Type B pancreatic cell (in vitro differentiated cells): ENCODE measurements around the gene LARP1. TPM values are rescaled to one million over a fixed set of nuclear protein-coding genes. Genes with fewer than 3 reads are reported as not detected.

Experiments
- DNase-seq: peaks from one replicate; pipeline ENCODE4 v3.0.0; 2021; ENCODE audit warnings: mixed read lengths; ENCODE audit not compliant: unreplicated experiment; ENCODE audit errors: extremely low spot score
- H3K27ac Mint-ChIP-seq: 2 replicates; pipeline ENCODE4 v1.8.0; 2021; ENCODE audit warnings: mild to moderate bottlenecking, mixed read lengths
- H3K27me3 Mint-ChIP-seq: 2 replicates; pipeline ENCODE4 v1.8.0; 2021; ENCODE audit warnings: mixed read lengths
- H3K36me3 Mint-ChIP-seq: 2 replicates; pipeline ENCODE4 v1.8.0; 2021; ENCODE audit warnings: mixed read lengths
- H3K4me1 Mint-ChIP-seq: one replicate; pipeline ENCODE4 v1.8.0; 2021; ENCODE audit warnings: mixed read lengths; ENCODE audit not compliant: unreplicated experiment
- H3K4me3 Mint-ChIP-seq: 2 replicates; pipeline ENCODE4 v1.8.0; 2021; ENCODE audit warnings: mild to moderate bottlenecking, mixed read lengths
- H3K9me3 Mint-ChIP-seq: 2 replicates; pipeline ENCODE4 v1.8.0; 2021; ENCODE audit warnings: mixed read lengths
- CTCF ChIP-seq: fragments of 200-600 bp; sonication (generic); conservative IDR thresholded peaks from 2 replicates; pipeline ENCODE4 v1.5.0; 2021; ENCODE audit warnings: antibody characterized with exemption, mild to moderate bottlenecking
- total RNA-seq: library from RNA; stranded (reverse); gene quantifications from 2 replicates; pipeline ENCODE4 v1.2.1, GENCODE V29; 2021; ENCODE audit warnings: low replicate concordance

Gene LARP1
- total RNA-seq, 1 donor from 2014 or later = 220 TPM

- no peak for TF ChIP-seq CTCF
- H3K27me3 Mint-ChIP-seq = no peaks in the 10 kb centered on the region
- DNase-seq = peak; percentile 91
- no peaks in the 10 kb centered on the region for H3K9me3 Mint-ChIP-seq
- peak overlapping the region; percentile 96 for H3K4me3 Mint-ChIP-seq
- H3K36me3 Mint-ChIP-seq = peaks cover 4% of the 10 kb centered on the region
- H3K27ac Mint-ChIP-seq = peak overlapping the region; percentile 99
- H3K4me1 Mint-ChIP-seq = peaks cover 25% of the 10 kb centered on the region
Observed at GRCh38 chr5:154857530-154858296, 102.5 kb downstream of the LARP1 start.

- TF ChIP-seq CTCF = no peak
- Mint-ChIP-seq H3K36me3 (peaks cover 11% of the 10 kb centered on the region), H3K9me3 (no peaks in the 10 kb centered on the region), H3K27ac (peak within 1 kb of the TSS; percentile 99), H3K4me1 (peaks cover 27% of the 10 kb centered on the region), H3K4me3 (peak within 1 kb of the TSS; percentile 96), H3K27me3 (no peaks in the 10 kb centered on the region)
- DNase-seq = peak; percentile 99
Observed at GRCh38 chr5:154858297-154858971, 103.3 kb downstream of the LARP1 start, which contains the start of gene CNOT8. CNOT8 (plus strand) TSS chr5:154858627; CDS start chr5:154863279, 4,652 bp downstream.

- Mint-ChIP-seq H3K27me3 (no peaks in the 10 kb centered on the region), H3K36me3 (peaks cover 12% of the 10 kb centered on the region), H3K4me3 (peak overlapping the region; percentile 96), H3K27ac (peak overlapping the region; percentile 99), H3K9me3 (no peaks in the 10 kb centered on the region), H3K4me1 (peaks cover 27% of the 10 kb centered on the region)
- DNase-seq = no peak
- no peak for TF ChIP-seq CTCF
Observed at GRCh38 chr5:154858972-154859871, 104.0 kb downstream of the LARP1 start.

GRCh38 chr5:154860123-154860522 lies 104.9 kb downstream of the LARP1 start:
- Mint-ChIP-seq H3K27ac (peak overlapping the region; percentile 99), H3K4me3 (peak overlapping the region; percentile 96), H3K4me1 (peaks cover 27% of the 10 kb centered on the region), H3K27me3 (no peaks in the 10 kb centered on the region), H3K36me3 (peaks cover 17% of the 10 kb centered on the region), H3K9me3 (no peaks in the 10 kb centered on the region)
- TF ChIP-seq CTCF = no peak
- no peak for DNase-seq

- H3K4me3 Mint-ChIP-seq = peak overlapping the region; percentile 96
- no peaks in the 10 kb centered on the region for H3K9me3 Mint-ChIP-seq
- no peak for DNase-seq
- no peak overlapping the region for H3K27ac Mint-ChIP-seq
- peaks cover 27% of the 10 kb centered on the region for H3K4me1 Mint-ChIP-seq
- no peaks in the 10 kb centered on the region for H3K27me3 Mint-ChIP-seq
- peaks cover 24% of the 10 kb centered on the region for H3K36me3 Mint-ChIP-seq
- TF ChIP-seq CTCF = no peak
Observed at GRCh38 chr5:154860765-154861164, 105.6 kb downstream of the LARP1 start.
